T-helper 2 cell treated with Interferon-gamma antibody and Interleukin-4, amounts not matched to agents 5 μg/mL and 100 μg/mL, for 36 hours (primary cell): Measurements from ENCODE around the gene HAVCR1.
"Not testable (repeated sequence)": the region's sequence is repeated elsewhere in the genome, so short reads cannot be mapped to it uniquely, and the experiment has no call there.

Experiments used
- DNase-seq: peaks from one replicate; pipeline ENCODE4 v3.0.0; 2021; ENCODE audit warnings: low spot score
- H3K27ac Mint-ChIP-seq: one replicate; pipeline ENCODE4 v1.8.0; 2021; ENCODE audit warnings: mild to moderate bottlenecking, mixed read lengths
- H3K27me3 Mint-ChIP-seq: one replicate; pipeline ENCODE4 v1.8.0; 2021; ENCODE audit warnings: low read depth, mixed read lengths
- H3K36me3 Mint-ChIP-seq: one replicate; pipeline ENCODE4 v1.8.0; 2021; ENCODE audit warnings: low read depth, mixed read lengths
- H3K4me1 Mint-ChIP-seq: one replicate; pipeline ENCODE4 v1.8.0; 2021; ENCODE audit warnings: low read depth, mixed read lengths
- H3K4me3 Mint-ChIP-seq: one replicate; pipeline ENCODE4 v1.8.0; 2022; ENCODE audit warnings: mild to moderate bottlenecking, moderate library complexity, mixed read lengths
- H3K9me3 Mint-ChIP-seq: one replicate; pipeline ENCODE4 v1.8.0; 2021; ENCODE audit warnings: mixed read lengths

The HAVCR1 gene

DNA sequence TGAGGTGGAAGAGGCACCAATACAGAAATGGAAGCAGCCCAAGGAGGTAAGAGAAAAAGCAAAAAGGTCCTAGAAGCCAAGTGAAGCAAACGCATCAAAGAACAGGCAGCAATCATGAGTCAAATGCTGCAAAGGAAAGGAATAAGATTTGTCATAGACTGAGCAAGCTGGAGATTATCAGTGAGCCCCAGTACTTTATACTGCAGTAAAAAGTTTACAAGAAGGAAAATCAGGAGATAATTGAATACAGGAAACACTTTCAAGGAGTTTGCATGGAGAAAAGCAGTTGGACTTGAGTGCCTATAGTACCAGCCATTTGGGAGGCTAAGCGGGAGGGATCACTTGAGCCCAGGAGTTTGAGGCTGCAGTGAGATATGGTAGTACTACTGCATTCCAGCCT, 7.2 kb upstream of the HAVCR1 start:
- Mint-ChIP-seq H3K9me3 (no peaks in the 10 kb centered on the region), H3K27me3 (no peaks in the 10 kb centered on the region), H3K4me3 (no peak overlapping the region), H3K4me1 (peaks cover 11% of the 10 kb centered on the region), H3K36me3 (peaks cover 2% of the 10 kb centered on the region), H3K27ac (no peak overlapping the region)
- no peak for DNase-seq

DNA sequence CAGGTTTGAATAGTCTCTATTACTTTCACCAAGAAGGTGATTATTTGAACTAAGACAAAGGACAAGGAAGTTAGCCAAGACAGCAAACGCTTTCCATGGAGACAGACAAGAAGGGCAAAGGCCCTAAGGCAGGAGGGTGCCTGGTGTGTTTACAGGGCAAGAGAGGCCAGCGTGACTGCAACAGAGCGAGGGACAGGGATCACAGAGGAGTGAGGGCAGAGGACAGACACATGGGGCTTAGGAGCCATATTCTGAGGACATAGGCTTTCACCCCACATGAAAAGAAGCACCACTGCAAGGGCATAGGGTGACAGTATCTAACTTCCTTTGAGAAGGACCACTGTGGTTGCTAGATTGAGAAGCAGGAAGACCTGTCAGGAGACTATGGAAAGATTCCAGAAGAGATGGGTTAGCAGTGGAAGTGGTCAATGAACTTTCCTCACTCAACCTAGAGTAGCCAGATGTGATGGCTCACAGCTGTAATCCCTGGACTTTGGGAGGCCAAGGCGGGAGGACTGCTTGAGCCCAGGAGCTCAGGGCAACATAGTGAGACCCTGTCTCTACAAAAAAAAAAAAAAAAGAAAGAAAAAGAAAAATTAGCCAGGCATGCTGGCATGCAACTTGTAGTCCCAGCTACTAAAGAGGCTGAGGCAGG, 5.0 kb upstream of the HAVCR1 start:
- peaks cover 2% of the 10 kb centered on the region for H3K36me3 Mint-ChIP-seq
- no peaks in the 10 kb centered on the region for H3K9me3 Mint-ChIP-seq
- DNase-seq = no peak
- H3K4me3 Mint-ChIP-seq = no peak overlapping the region
- H3K27ac Mint-ChIP-seq = peak overlapping the region; percentile 8
- peaks cover 14% of the 10 kb centered on the region for H3K4me1 Mint-ChIP-seq
- H3K27me3 Mint-ChIP-seq = no peaks in the 10 kb centered on the region

DNA sequence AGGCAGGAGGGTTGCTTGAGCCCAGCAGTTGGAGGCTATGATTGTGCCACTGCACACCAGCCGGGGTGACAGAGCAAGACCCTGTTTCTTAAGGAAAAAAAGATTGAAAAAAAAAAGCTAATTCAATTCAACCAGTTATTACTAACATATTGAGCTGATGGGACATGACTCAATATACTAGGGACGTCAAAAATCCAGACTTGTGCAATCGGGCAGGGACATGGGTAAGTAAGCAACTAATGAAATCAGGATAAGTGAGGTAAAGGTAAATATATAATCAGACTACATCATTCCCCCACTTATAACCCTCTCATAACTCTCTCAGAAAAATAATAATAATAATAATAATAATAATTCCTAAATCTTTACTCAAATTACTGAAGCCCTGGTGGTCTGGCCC, 975 bp upstream of the HAVCR1 start:
- Mint-ChIP-seq H3K4me3 (no peak overlapping the region), H3K27ac (no peak overlapping the region), H3K36me3 (no peaks in the 10 kb centered on the region), H3K9me3 (no peaks in the 10 kb centered on the region), H3K4me1 (peaks cover 12% of the 10 kb centered on the region), H3K27me3 (no peaks in the 10 kb centered on the region)
- no peak for DNase-seq

DNA sequence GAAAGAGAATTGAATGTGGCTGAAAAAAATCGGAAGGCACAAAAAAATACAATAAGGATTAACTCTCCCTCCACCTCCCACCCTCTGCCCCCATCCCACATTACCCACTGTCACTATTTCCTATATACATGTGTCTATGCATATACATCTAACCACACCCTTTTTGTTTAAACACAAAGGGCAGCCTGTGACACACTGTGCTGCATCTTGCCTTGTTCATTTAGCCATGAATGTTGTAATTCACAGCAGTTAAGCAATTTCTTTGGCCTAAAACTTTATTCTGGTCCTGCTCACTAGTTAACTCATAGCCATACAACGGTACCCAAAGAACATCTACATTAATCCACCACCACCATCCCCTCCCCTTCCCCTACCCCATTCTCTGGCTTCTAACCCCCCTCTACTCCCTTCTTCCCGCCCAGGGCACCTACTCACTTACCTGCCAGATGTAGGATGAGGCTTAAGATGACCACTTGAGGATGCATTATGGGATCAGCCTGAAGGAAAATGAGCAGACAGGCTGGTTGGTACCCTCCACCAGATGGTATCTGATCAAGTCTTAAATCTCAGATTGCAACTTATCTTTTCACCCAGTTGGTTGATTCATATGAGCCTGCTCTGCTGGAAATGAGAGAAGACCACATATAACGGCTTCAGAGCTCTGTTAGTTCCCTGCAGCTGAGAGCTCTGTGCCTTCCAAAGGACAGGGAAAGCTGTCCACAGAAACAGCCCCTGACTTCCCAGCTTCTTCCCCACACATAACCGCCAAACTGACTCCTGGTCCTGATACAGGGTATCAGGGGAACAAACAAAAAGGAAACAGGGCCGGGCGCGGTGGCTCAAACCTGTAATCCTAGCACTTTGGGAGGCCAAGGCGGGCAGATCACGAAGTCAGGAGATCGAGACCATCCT, 1.2 kb downstream of the HAVCR1 start:
- Mint-ChIP-seq H3K9me3 (no peaks in the 10 kb centered on the region), H3K4me3 (no peak overlapping the region), H3K36me3 (no peaks in the 10 kb centered on the region), H3K27ac (peak overlapping the region; percentile 20), H3K27me3 (no peaks in the 10 kb centered on the region), H3K4me1 (peaks cover 6% of the 10 kb centered on the region)
- no peak for DNase-seq

DNA sequence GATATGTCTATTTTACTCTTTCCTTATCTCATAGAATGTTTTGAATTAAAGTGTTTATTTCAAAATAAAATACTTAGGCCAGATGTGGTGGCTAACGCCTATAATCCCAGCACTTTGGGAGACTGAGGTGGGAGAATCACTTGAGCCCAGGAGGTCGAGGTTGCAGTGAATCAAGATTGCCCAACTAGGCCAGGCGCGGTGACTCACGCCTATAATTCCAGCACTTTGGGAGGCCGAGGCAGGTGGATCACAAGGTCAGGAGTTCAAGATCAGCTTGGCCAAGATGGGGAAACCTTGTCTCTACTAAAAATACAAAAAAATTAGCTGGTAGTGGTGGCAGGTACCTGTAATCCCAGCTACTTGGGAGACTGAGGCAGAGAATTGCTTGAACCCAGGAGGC, 2.1 kb downstream of the HAVCR1 start:
- not testable (repeated sequence) for H3K27ac Mint-ChIP-seq, H3K27me3 Mint-ChIP-seq

DNA sequence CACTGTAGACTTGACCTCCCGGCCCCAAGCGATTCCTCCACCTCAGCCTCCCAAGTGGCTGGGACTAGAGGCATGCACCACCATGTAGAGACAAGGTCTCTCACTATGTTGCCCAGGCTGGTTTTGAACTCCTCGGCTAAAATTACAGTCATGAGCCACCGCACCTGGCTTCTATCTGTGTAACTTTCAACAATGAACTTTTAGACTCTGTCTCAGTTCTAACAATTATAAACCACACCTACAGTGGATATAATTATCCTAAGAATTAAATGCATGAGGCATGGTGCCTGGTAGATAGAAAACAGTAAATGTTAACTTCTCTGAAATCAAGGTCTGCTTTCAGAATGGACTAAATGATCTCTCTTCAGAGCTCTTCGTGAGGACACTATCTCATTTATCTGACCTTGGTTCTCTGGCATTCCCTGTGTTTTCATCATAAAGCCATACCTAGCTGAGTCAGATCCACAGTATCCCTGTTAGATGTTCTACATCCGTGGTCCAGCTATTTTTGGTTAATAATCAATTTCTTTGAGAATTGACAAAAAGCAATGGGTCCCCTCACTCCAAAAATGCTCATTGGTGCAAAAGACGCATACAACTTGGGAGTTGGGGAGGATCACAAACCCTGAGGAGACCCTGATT, 7.2 kb downstream of the HAVCR1 start:
- Mint-ChIP-seq H3K4me3 (no peak overlapping the region), H3K4me1 (peaks cover 20% of the 10 kb centered on the region), H3K9me3 (no peaks in the 10 kb centered on the region), H3K27ac (no peak overlapping the region), H3K27me3 (no peaks in the 10 kb centered on the region), H3K36me3 (peaks cover 15% of the 10 kb centered on the region)
- DNase-seq = no peak

More for the DNA sequence above, 2.1 kb downstream of the HAVCR1 start:
- H3K9me3 Mint-ChIP-seq, H3K36me3 Mint-ChIP-seq, H3K4me3 Mint-ChIP-seq, DNase-seq, H3K4me1 Mint-ChIP-seq: not testable (repeated sequence)

DNA sequence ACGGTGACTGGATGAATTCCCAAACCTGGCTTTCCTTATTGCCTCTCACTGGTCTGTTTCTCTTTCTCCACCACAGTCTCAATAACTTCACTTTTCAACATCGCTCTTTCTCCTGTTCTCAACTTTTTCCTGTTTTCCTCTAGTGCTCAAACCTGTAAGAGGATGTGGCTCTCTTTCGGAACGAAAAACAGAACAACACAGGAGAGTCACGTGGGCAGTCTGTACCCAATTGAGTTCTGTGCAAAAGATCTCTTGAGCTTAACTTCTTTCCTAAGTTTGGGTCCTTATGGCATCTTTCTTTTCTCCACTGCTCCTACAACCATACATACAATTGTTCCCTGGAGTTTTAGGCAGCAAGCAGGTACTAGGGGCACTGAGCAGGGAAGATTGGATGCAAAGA, 8.9 kb downstream of the HAVCR1 start:
- Mint-ChIP-seq H3K36me3 (peaks cover 15% of the 10 kb centered on the region), H3K4me3 (peak overlapping the region; percentile 66), H3K4me1 (peaks cover 25% of the 10 kb centered on the region), H3K27ac (peak overlapping the region; percentile 67), H3K9me3 (no peaks in the 10 kb centered on the region), H3K27me3 (no peaks in the 10 kb centered on the region)
- no peak for DNase-seq

DNA sequence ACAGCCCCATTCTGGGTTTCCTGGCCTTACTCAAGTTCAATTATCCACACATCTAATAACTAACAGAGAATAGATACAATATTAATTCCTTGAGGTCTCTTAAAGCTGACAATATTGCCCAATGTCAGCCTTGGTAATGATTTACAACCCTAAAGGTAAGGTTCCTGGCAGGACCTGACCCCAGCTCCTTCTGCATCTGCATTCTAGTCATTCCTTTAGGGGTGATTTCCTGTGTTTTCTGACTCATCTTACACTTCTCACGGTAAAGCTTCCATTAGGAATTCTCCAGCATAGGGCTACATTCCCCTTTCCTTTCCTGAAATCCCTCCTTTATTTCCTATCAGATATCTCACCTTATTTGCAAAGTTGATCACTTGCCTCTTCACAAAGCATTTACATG, 9.3 kb downstream of the HAVCR1 start:
- DNase-seq = no peak
- peak overlapping the region; percentile 66 for H3K4me3 Mint-ChIP-seq

DNA sequence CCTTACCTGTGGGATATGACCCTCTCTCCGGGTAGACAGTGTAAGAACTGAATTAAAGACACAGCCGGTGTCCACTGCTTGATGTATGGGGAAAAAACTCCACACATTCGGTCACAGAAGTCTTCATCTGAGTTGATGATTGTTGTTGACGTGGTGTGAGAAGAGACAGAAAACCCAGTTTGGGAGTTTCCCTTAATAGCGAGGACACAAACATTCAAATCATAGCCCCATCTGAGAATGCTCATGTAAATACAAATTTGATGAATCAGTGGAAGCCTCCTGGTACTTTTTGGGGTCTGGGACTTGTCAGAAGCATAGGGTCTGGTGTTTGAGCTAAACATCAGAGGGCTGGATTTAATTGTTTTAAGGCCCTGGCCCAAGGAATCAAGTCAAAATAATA, 11.0 kb downstream of the HAVCR1 start:
- no peak for DNase-seq
- no peaks in the 10 kb centered on the region for H3K27me3 Mint-ChIP-seq
- no peak overlapping the region for H3K27ac Mint-ChIP-seq
- no peaks in the 10 kb centered on the region for H3K9me3 Mint-ChIP-seq
- H3K36me3 Mint-ChIP-seq = peaks cover 15% of the 10 kb centered on the region
- H3K4me1 Mint-ChIP-seq = peaks cover 32% of the 10 kb centered on the region
- no peak overlapping the region for H3K4me3 Mint-ChIP-seq

More for the DNA sequence above, 9.3 kb downstream of the HAVCR1 start:
- H3K27ac Mint-ChIP-seq = peak overlapping the region; percentile 67
- peaks cover 15% of the 10 kb centered on the region for H3K36me3 Mint-ChIP-seq
- peaks cover 28% of the 10 kb centered on the region for H3K4me1 Mint-ChIP-seq
- no peaks in the 10 kb centered on the region for H3K9me3 Mint-ChIP-seq
- no peaks in the 10 kb centered on the region for H3K27me3 Mint-ChIP-seq

DNA sequence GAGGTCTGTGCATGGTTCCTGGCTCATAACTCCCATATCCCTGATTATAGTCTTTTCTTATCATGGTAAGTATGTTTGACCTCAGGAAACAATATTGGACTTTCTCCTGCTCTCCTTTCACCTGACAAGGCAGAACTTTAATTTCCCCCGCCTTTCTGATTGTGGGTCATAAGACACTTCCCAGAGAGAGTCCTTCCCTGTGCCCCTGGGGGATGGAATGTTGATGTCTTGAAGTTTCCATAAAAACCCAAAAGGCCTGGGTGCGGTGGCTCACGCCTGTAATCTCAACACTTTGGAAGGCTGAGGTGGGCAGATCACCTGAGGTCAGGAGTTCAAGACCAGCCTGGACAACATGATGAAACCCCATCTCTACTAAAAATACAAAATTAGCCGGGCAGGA, 11.9 kb downstream of the HAVCR1 start:
- H3K4me3 Mint-ChIP-seq, H3K27ac Mint-ChIP-seq, H3K9me3 Mint-ChIP-seq, DNase-seq, H3K27me3 Mint-ChIP-seq: not testable (repeated sequence)
- Mint-ChIP-seq H3K4me1 (peaks cover 32% of the 10 kb centered on the region), H3K36me3 (peaks cover 12% of the 10 kb centered on the region)

DNA sequence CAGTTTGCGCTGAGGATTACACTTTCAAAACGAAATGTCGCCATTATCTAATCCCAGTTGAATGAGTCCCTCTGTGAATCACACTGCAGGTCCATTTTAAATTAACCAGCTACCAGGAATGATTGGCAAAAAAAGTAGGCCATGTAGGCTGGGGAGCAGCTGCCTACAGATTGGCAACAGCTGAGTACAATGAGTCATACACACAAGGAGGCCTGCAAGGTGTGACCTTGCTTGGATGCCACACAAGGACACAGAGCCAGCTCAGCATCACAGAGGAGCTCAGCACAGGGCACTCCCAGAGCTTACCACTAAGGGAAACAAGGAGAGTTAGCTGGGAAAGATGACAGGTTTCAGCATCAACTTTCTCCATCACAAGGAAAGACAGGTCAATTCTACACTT, 12.9 kb downstream of the HAVCR1 start:
- Mint-ChIP-seq H3K9me3 (no peaks in the 10 kb centered on the region), H3K4me3 (no peak overlapping the region), H3K27me3 (no peaks in the 10 kb centered on the region), H3K4me1 (peaks cover 28% of the 10 kb centered on the region), H3K36me3 (peaks cover 7% of the 10 kb centered on the region), H3K27ac (no peak overlapping the region)
- no peak for DNase-seq

DNA sequence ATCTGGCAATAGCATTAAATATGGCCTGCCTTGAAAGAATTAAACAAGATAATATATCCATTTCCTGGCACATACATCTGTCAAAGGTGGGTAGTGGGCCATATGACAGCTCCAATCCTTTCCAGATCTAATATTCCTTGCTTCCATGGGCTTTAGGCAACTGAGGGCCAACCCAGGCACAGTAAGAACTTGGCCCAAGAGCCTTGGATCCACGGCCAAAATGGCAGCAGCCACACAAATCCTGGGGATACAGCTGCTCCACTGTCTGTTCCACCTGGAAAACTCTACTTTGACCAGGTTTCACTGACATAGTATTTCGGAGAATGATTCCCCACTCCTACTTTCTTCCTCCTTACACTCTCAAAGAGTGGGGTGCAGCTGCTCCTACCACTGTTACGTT, 13.3 kb downstream of the HAVCR1 start:
- Mint-ChIP-seq H3K27ac (no peak overlapping the region), H3K4me1 (peaks cover 27% of the 10 kb centered on the region)

DNA sequence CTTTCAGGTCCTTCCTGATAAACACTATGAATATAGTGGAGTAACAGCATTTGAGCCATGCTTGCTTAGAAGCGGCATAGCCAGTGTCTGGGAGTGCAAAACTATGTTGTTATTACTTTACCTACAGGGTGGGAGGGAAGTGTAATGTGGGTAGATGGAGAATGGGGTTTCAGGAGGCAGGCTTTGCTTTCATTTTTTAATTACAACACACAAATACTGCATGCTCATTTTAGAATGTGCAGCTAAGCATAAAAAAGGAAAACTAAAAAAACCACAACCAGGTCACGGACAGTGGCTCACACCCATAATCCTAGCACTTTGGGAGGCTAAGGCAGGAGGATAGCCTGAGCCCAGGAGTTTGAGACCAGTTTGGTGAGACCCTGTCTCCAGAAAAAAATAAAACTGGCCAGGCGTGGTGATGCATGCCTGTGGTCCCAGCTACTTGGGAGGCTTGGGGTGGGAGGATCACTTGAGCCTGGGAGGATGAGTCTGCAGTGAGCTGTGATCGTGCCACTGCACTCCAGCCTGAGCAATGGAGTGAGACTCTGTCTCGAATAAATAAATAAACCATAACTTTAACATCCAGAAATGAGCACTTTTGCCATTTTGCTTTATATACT, 20.2 kb downstream of the HAVCR1 start:
- Mint-ChIP-seq H3K4me3 (peak overlapping the region; percentile 67), H3K27ac (peak overlapping the region; percentile 81), H3K27me3 (no peaks in the 10 kb centered on the region), H3K4me1 (peaks cover 26% of the 10 kb centered on the region), H3K9me3 (no peaks in the 10 kb centered on the region), H3K36me3 (peaks cover 18% of the 10 kb centered on the region)
- no peak for DNase-seq

More for the DNA sequence above, 13.3 kb downstream of the HAVCR1 start:
- Mint-ChIP-seq H3K36me3 (peaks cover 7% of the 10 kb centered on the region), H3K4me3 (no peak overlapping the region), H3K9me3 (no peaks in the 10 kb centered on the region), H3K27me3 (no peaks in the 10 kb centered on the region)
- no peak for DNase-seq
